DND-41 (cell line): ENCODE measurements around the gene FGF18.

Source experiments
- ATAC-seq: fragments of 200-7000 bp; cut with Tn5 transposase; 3 replicates; pipeline ENCODE4 v1.9.1; 2021; ENCODE audit warnings: low read depth; ENCODE audit not compliant: insufficient read depth
- DNase-seq: peaks from one replicate; pipeline ENCODE4 v3.0.0-alpha.2; 2020
- H2AFZ ChIP-seq: 2 replicates; pipeline ENCODE4 v1.6.0; 2012; ENCODE audit warnings: low read depth, low read length
- H3K27ac ChIP-seq: 2 replicates; pipeline ENCODE4 v1.5.1; 2012; ENCODE audit warnings: low read length, inconsistent platforms
- H3K27me3 ChIP-seq: fragments of 200-600 bp; sonication (generic); 2 replicates; pipeline ENCODE4 v1.6.0; 2012; ENCODE audit warnings: low read length, mild to moderate bottlenecking, inconsistent platforms; ENCODE audit not compliant: insufficient read depth, poor library complexity
- H3K36me3 ChIP-seq: 2 replicates; pipeline ENCODE4 v1.5.1; 2012; ENCODE audit warnings: low read length, inconsistent platforms; ENCODE audit not compliant: insufficient read depth
- H3K4me1 ChIP-seq: 2 replicates; pipeline ENCODE4 v1.5.1; 2012; ENCODE audit warnings: mild to moderate bottlenecking, low read length; ENCODE audit not compliant: insufficient read depth
- H3K4me2 ChIP-seq: 2 replicates; pipeline ENCODE4 v1.6.0; 2012; ENCODE audit warnings: mild to moderate bottlenecking, moderate library complexity, low read length, inconsistent platforms; ENCODE audit not compliant: insufficient read depth
- H3K4me3 ChIP-seq, 2 experiments: fragments of 200-600 bp in 1 of 2; shearing (Covaris generic) in 1 of 2; 2 replicates each; pipeline ENCODE4 v1.5.1; 2012 to 2016; ENCODE audit warnings: inconsistent platforms in 2 of 2, low read length in 2 of 2, mild to moderate bottlenecking in 2 of 2, low read depth in 1 of 2, moderate library complexity in 1 of 2
- H3K79me2 ChIP-seq: 2 replicates; pipeline ENCODE4 v1.6.0; 2012; ENCODE audit warnings: low read length, inconsistent platforms; ENCODE audit not compliant: insufficient read depth
- H3K9ac ChIP-seq: 2 replicates; pipeline ENCODE4 v1.6.0; 2012; ENCODE audit warnings: low read depth, mild to moderate bottlenecking, inconsistent platforms, low read length, moderate library complexity
- H3K9me3 ChIP-seq: 2 replicates; pipeline ENCODE4 v1.5.1; 2012; ENCODE audit warnings: low read length, moderate library complexity, mild to moderate bottlenecking, inconsistent platforms; ENCODE audit not compliant: insufficient read depth, severe bottlenecking
- H4K20me1 ChIP-seq: 2 replicates; pipeline ENCODE4 v1.6.0; 2012; ENCODE audit warnings: low read length; ENCODE audit not compliant: insufficient read depth
- EZH2 ChIP-seq: IDR thresholded peaks from 3 replicates; pipeline ENCODE4 v1.6.1; 2012; ENCODE audit warnings: borderline replicate concordance, low read depth, mild to moderate bottlenecking, moderate library complexity, low read length, inconsistent platforms; ENCODE audit not compliant: severe bottlenecking
- TF ChIP-seq, protein P1 (sequence below): IDR thresholded peaks from 2 replicates; pipeline ENCODE4 v1.5.1; 2012; ENCODE audit warnings: borderline replicate concordance, low read length, moderate library complexity, mild to moderate bottlenecking; ENCODE audit not compliant: poor library complexity, severe bottlenecking; ENCODE audit errors: extremely low read depth

The FGF18 gene

GRCh38 chr5:171459839-171460238 is 40.4 kb downstream of the FGF18 start:
- Histone ChIP-seq H3K4me3 (no peak overlapping the region), H3K27ac (no peak overlapping the region), H3K9ac (no peak overlapping the region), H2AFZ (no peak overlapping the region), H3K79me2 (no peaks in the 10 kb centered on the region), H3K27me3 (peaks cover 7% of the 10 kb centered on the region), H3K4me1 (no peaks in the 10 kb centered on the region), H3K36me3 (no peaks in the 10 kb centered on the region), H3K9me3 (no peaks in the 10 kb centered on the region), H4K20me1 (no peaks in the 10 kb centered on the region), H3K4me2 (no peak overlapping the region)
- TF ChIP-seq EZH2 = no peak
- TF ChIP-seq, protein P1, sequence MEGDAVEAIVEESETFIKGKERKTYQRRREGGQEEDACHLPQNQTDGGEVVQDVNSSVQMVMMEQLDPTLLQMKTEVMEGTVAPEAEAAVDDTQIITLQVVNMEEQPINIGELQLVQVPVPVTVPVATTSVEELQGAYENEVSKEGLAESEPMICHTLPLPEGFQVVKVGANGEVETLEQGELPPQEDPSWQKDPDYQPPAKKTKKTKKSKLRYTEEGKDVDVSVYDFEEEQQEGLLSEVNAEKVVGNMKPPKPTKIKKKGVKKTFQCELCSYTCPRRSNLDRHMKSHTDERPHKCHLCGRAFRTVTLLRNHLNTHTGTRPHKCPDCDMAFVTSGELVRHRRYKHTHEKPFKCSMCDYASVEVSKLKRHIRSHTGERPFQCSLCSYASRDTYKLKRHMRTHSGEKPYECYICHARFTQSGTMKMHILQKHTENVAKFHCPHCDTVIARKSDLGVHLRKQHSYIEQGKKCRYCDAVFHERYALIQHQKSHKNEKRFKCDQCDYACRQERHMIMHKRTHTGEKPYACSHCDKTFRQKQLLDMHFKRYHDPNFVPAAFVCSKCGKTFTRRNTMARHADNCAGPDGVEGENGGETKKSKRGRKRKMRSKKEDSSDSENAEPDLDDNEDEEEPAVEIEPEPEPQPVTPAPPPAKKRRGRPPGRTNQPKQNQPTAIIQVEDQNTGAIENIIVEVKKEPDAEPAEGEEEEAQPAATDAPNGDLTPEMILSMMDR = no peak
- DNase-seq (no peak), ATAC-seq (no peak)

DNA sequence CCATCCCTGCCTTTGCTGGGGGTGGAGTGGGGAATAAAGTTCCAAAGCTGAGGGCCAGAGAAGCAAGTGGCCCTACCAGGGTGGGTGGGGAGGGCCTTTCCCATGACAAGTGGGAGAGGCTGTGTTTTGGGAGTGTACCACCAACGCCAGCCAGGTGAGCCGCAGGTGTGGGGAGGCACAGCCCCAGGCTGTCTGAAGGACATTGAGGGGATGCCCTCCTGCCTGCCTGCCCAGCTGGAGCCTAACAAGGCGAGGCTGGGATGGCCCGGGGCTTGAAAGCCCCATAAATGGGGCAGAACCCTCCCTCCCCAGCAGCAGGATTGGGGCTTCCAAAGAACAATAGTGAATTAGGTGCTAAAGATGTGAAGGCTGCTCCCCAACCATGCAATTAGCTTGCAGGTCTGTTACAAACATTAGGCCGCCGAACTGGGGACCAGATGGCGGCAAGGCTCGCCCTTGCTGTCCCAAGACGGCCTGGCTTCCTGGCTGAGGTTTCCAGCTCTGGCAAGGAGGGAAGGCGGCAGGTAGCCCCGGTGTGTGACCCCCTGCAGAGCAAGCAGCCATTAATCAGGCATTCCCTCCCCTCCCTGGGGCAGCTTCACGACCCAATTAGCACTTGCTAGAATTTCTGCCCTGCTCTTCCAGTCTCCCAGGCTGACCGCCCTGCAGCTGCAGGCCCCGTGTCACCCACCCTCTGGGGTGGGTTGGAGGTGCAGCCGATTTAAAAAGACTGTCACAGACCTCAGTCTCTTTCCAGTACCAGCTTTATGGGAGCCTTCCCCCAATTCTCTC is 42.9 kb downstream of the FGF18 start:
- no peaks in the 10 kb centered on the region for H3K36me3 ChIP-seq
- H3K4me3 ChIP-seq = no peak overlapping the region
- no peak overlapping the region for H3K9ac ChIP-seq
- H3K27ac ChIP-seq = no peak overlapping the region
- no peak overlapping the region for H3K4me2 ChIP-seq
- H2AFZ ChIP-seq = no peak overlapping the region
- no peaks in the 10 kb centered on the region for H3K4me1 ChIP-seq
- TF ChIP-seq EZH2 = no peak
- TF ChIP-seq, protein P1 = no peak
- no peak for DNase-seq
- H4K20me1 ChIP-seq = no peaks in the 10 kb centered on the region
- no peak for ATAC-seq
- H3K79me2 ChIP-seq = no peaks in the 10 kb centered on the region
- H3K27me3 ChIP-seq = peaks cover 7% of the 10 kb centered on the region
- no peaks in the 10 kb centered on the region for H3K9me3 ChIP-seq

DNA sequence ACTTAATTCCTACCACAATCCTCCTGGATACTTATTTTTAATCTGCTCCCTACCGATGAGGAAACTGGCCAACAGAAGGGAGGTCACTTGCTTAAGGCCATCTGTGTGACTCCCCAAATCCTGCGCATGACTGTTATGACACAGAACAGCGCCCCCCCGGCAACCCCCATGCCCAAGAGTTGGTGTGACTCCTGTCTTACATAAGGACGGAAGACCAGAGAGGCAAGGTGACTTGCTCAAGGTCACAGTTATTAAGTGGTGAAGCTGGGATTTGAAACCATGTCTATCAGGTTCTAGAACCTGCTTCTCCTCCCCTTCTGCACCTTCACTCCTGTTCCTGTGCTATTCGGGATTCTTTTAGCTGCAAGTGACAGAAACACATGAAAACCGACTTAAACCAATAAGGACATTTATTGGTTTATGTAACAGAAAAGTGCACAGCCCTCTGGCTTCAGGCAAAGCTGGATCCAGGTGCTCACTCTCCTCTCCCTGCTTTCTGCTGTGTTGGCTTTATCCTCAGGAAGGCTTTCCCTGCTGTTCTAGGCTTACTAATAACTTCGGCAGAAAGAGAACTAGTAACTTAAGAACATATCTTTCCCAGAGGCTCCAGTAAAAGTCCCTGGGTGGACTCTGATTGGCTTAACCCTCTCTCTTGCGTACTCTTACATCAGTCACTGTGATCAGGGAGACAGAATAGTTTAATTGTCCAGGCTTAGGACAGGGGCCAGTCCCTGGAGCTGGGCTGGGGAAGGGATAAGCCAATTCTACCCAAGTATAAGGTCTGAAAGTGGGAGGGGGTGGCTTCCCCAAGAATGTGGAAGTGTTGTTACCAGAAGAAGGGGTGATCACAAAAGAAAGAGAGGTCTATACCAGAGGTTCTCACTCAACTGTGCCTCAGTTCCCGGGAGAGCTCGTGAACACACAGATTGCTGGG is 43.7 kb downstream of the FGF18 start:
- no peak overlapping the region for H3K9ac ChIP-seq
- no peak for DNase-seq
- TF ChIP-seq, protein P1 = no peak
- TF ChIP-seq EZH2 = no peak
- H2AFZ ChIP-seq = no peak overlapping the region
- no peaks in the 10 kb centered on the region for H3K4me1 ChIP-seq
- peaks cover 7% of the 10 kb centered on the region for H3K27me3 ChIP-seq
- ATAC-seq = no peak
- no peaks in the 10 kb centered on the region for H3K79me2 ChIP-seq
- no peaks in the 10 kb centered on the region for H3K36me3 ChIP-seq
- H3K27ac ChIP-seq = no peak overlapping the region
- H4K20me1 ChIP-seq = no peaks in the 10 kb centered on the region
- H3K9me3 ChIP-seq = no peaks in the 10 kb centered on the region
- no peak overlapping the region for H3K4me3 ChIP-seq
- H3K4me2 ChIP-seq = no peak overlapping the region
